ENCODE data around the gene SLC2A13.

- TF ChIP-seq POLR2AphosphoS5 (IDR thresholded peaks at IDR 0.05; ENCODE audit: borderline replicate concordance, low read depth, low read length) (no peak), EZH2 (IDR thresholded peaks at IDR 0.05) (no peak), FOXP2 (optimal IDR thresholded peaks at IDR 0.05; ENCODE audit: control extremely low read depth, extremely low read length, insufficient read depth) (no peak)
These were observed 193.5 kb downstream of the SLC2A13 start for GRCh38 chr12:39912211-39912980.

Data from SK-N-MC (cell line).